H1 (cell line): ENCODE measurements around the gene PLPPR3. TPM values are rescaled to one million over a fixed set of nuclear protein-coding genes. Genes with fewer than 3 reads are reported as not detected.

Source experiments
- CBX5 ChIP-seq: fragments of 300-800, 300-1000 bp; sonication (generic); IDR thresholded peaks from 2 replicates; pipeline ENCODE4 v1.7.1; 2016; ENCODE audit warnings: antibody characterized with exemption, low read length, low read depth
- NANOG ChIP-seq: IDR thresholded peaks from 2 replicates; pipeline ENCODE4 v1.6.1; 2011; ENCODE audit warnings: low read length, low read depth, mild to moderate bottlenecking, inconsistent platforms; ENCODE audit not compliant: insufficient read depth, poor library complexity, severe bottlenecking
- polyA plus RNA-seq, 7 experiments: library from polyadenylated mRNA; depleted of rRNA in 3 of 7; stranded (reverse) in 5 of 7; unstranded in 2 of 7; fragments of >200 nt in 5 of 7; fragments of 200-250 nt in 2 of 7; gene quantifications; 1 replicate in 5 of 7; 2 replicates in 1 of 7; 4 replicates in 1 of 7; pipeline versions ENCODE4 v1.2.1 to v1.2.3, GENCODE V29; 2011 to 2013; ENCODE audit warnings: missing spikeins in 2 of 7, mixed read lengths in 2 of 7
- total RNA-seq: library from RNA; stranded (reverse); fragmentation: NEBNext Ultra II Directional; extraction: Animal tissue kit (Norgen Biotek cat#: 25700); gene quantifications from 2 replicates; pipeline ENCODE4 v1.2.1, GENCODE V29; 2021

Gene PLPPR3
- total and polyA plus RNA-seq, 2 of the 8 experiments (the other 6 are each of a cell fraction or from before 2014, with no cell fraction given): 71.7 to 76.4 TPM

GRCh38 chr19:791567-792305, 30.0 kb downstream of the PLPPR3 start (continued):
- no peak for TF ChIP-seq NANOG
- no peak for TF ChIP-seq CBX5
- TF ChIP-seq, all 59 proteins: peak for 0
